HEK293 (cell line): ENCODE results near the gene TEAD4.

ENCODE experiments used
- CTCF ChIA-PET: fragments of 350-600 bp; formaldehyde crosslinking; extraction: SDS; loops from one replicate; lab custom pipeline; 2021; ENCODE audit warnings: antibody characterized with exemption; lab: Yijun Ruan, JAX
- POLR2A ChIA-PET: fragments of 300-600 bp; formaldehyde crosslinking; extraction: SDS; loops from one replicate; lab custom pipeline; 2020; ENCODE audit warnings: antibody characterized with exemption, inconsistent platforms; lab: Yijun Ruan, JAX
- H3K27ac ChIP-seq: fragments of 200-500 bp; sonication (Bioruptor generic); 2 replicates; pipeline ENCODE4 v1.5.1; 2014; ENCODE audit warnings: low read depth, low read length, control low read depth, inconsistent platforms; ENCODE audit errors: extremely low read depth
- H3K36me3 ChIP-seq, 2 experiments: fragments of 200-500 bp in 1 of 2; sonication (Bioruptor generic) in 1 of 2; 1 replicate in 1 of 2; 2 replicates in 1 of 2; pipeline ENCODE4 v1.5.1; 2014 to 2017; ENCODE audit warnings: inconsistent platforms in 2 of 2, low read length in 2 of 2; ENCODE audit not compliant: control insufficient read depth in 2 of 2, insufficient read depth in 1 of 2
- H3K4me1 ChIP-seq: fragments of 200-500 bp; sonication (Bioruptor generic); 2 replicates; pipeline ENCODE4 v1.5.1; 2014; ENCODE audit warnings: mild to moderate bottlenecking, low read length, inconsistent platforms; ENCODE audit not compliant: control insufficient read depth, insufficient read depth
- H3K4me3 ChIP-seq: 2 replicates; pipeline ENCODE4 v1.5.1; 2011; ENCODE audit warnings: low read depth, mild to moderate bottlenecking, control low read depth, low read length, moderate library complexity
- H3K9me3 ChIP-seq: fragments of 200-500 bp; sonication (Bioruptor generic); 2 replicates; pipeline ENCODE4 v1.5.1; 2014; ENCODE audit warnings: low read depth, low read length, inconsistent platforms; ENCODE audit not compliant: control insufficient read depth, insufficient read depth
- GLIS2 ChIP-seq: fragments of 450-650 bp; formaldehyde crosslinking; IDR thresholded peaks from 2 replicates; pipeline ENCODE4 v1.5.1; 2016; ENCODE audit warnings: missing biosample characterization, missing genetic modification characterization
- IKZF3 ChIP-seq: fragments of 450-650 bp; IDR thresholded peaks from 2 replicates; pipeline ENCODE4 v1.5.0; 2018; ENCODE audit warnings: missing biosample characterization, mild to moderate bottlenecking, missing genetic modification characterization, moderate library complexity
- KLF7 ChIP-seq: fragments of 450-650 bp; formaldehyde crosslinking; IDR thresholded peaks from 2 replicates; pipeline ENCODE4 v1.5.1; 2016; ENCODE audit warnings: missing biosample characterization, missing genetic modification characterization, borderline replicate concordance
- SP7 ChIP-seq: fragments of 450-650 bp; formaldehyde crosslinking; IDR thresholded peaks from 2 replicates; pipeline ENCODE4 v1.5.1; 2016; ENCODE audit warnings: missing biosample characterization, missing genetic modification characterization
- ZBTB17 ChIP-seq: fragments of 450-650 bp; formaldehyde crosslinking; IDR thresholded peaks from 2 replicates; pipeline ENCODE4 v1.5.1; 2016; ENCODE audit warnings: missing biosample characterization, missing genetic modification characterization
- ZBTB20 ChIP-seq: fragments of 450-650 bp; formaldehyde crosslinking; IDR thresholded peaks from 2 replicates; pipeline ENCODE4 v1.5.1; 2016; ENCODE audit warnings: missing biosample characterization, missing genetic modification characterization
- ZBTB21 ChIP-seq: fragments of 450-650 bp; formaldehyde crosslinking; IDR thresholded peaks from 2 replicates; pipeline ENCODE4 v1.5.1; 2017; ENCODE audit warnings: missing biosample characterization, missing genetic modification characterization
- ZNF133 ChIP-seq: fragments of 450-650 bp; formaldehyde crosslinking; IDR thresholded peaks from 2 replicates; pipeline ENCODE4 v1.5.1; 2016; ENCODE audit warnings: missing biosample characterization, missing genetic modification characterization
- ZNF138 ChIP-seq: fragments of 450-650 bp; formaldehyde crosslinking; IDR thresholded peaks from 2 replicates; pipeline ENCODE4 v1.5.1; 2016; ENCODE audit warnings: missing biosample characterization, missing genetic modification characterization, borderline replicate concordance
- ZNF292 ChIP-seq: fragments of 450-650 bp; formaldehyde crosslinking; IDR thresholded peaks from 2 replicates; pipeline ENCODE4 v1.5.1; 2016; ENCODE audit warnings: low read depth, missing biosample characterization, missing genetic modification characterization, borderline replicate concordance
- ZNF354C ChIP-seq: fragments of 450-650 bp; formaldehyde crosslinking; IDR thresholded peaks from 2 replicates; pipeline ENCODE4 v1.5.1; 2016; ENCODE audit warnings: missing biosample characterization, missing genetic modification characterization, low read depth, borderline replicate concordance
- ZNF513 ChIP-seq: fragments of 450-650 bp; IDR thresholded peaks from 2 replicates; pipeline ENCODE4 v1.5.1; 2018; ENCODE audit warnings: missing biosample characterization, missing genetic modification characterization
- ZNF549 ChIP-seq: fragments of 450-650 bp; IDR thresholded peaks from 2 replicates; pipeline ENCODE4 v1.5.1; 2018; ENCODE audit warnings: missing biosample characterization, missing genetic modification characterization, mild to moderate bottlenecking, inconsistent platforms, moderate library complexity
- ZNF621 ChIP-seq: fragments of 450-650 bp; formaldehyde crosslinking; IDR thresholded peaks from 2 replicates; pipeline ENCODE4 v1.5.1; 2017; ENCODE audit warnings: missing biosample characterization, missing genetic modification characterization
- ZNF654 ChIP-seq: fragments of 450-650 bp; formaldehyde crosslinking; IDR thresholded peaks from 2 replicates; pipeline ENCODE4 v1.5.1; 2016; ENCODE audit warnings: low read depth, missing biosample characterization, missing genetic modification characterization
- ZNF701 ChIP-seq: fragments of 450-650 bp; formaldehyde crosslinking; IDR thresholded peaks from 2 replicates; pipeline ENCODE4 v1.5.1; 2016; ENCODE audit warnings: missing biosample characterization, missing genetic modification characterization
- TF ChIP-seq, protein P1 (sequence below): fragments of 450-650 bp; formaldehyde crosslinking; IDR thresholded peaks from 2 replicates; pipeline ENCODE4 v1.5.1; 2017; ENCODE audit warnings: missing biosample characterization, mild to moderate bottlenecking, missing genetic modification characterization, moderate library complexity
- TF ChIP-seq, protein P2 (sequence below): fragments of 450-650 bp; formaldehyde crosslinking; IDR thresholded peaks from 2 replicates; pipeline ENCODE4 v1.5.1; 2016; ENCODE audit warnings: missing biosample characterization, missing genetic modification characterization
- TF ChIP-seq, protein P3 (sequence below): fragments of 450-650 bp; formaldehyde crosslinking; IDR thresholded peaks from 2 replicates; pipeline ENCODE4 v1.5.1; 2016; ENCODE audit warnings: missing biosample characterization, missing genetic modification characterization

The TEAD4 gene

GRCh38 chr12:3071107-3071506 lies 111.9 kb downstream of the TEAD4 start:
- H3K4me3 ChIP-seq: no peak overlapping the region
- no peaks in the 10 kb centered on the region for H3K9me3 ChIP-seq
- no peaks in the 10 kb centered on the region for H3K36me3 ChIP-seq
- CTCF ChIA-PET: interaction anchor here (0.6 to 7.2 kb wide), 8 partner anchors 8 to 765 kb away, joined by 3 to 66 read pairs (median 4); no protein-coding TSS in a partner anchor
- no peak for TF ChIP-seq ZBTB21 (tag by site-specific recombination)
- TF ChIP-seq ZBTB20 (tag by site-specific recombination): no peak
- no peak for TF ChIP-seq ZNF513 (tag by site-specific recombination)
- TF ChIP-seq ZNF354C (tag by site-specific recombination): no peak
- TF ChIP-seq, protein P1, sequence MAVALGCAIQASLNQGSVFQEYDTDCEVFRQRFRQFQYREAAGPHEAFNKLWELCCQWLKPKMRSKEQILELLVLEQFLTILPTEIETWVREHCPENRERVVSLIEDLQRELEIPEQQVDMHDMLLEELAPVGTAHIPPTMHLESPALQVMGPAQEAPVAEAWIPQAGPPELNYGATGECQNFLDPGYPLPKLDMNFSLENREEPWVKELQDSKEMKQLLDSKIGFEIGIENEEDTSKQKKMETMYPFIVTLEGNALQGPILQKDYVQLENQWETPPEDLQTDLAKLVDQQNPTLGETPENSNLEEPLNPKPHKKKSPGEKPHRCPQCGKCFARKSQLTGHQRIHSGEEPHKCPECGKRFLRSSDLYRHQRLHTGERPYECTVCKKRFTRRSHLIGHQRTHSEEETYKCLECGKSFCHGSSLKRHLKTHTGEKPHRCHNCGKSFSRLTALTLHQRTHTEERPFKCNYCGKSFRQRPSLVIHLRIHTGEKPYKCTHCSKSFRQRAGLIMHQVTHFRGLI (tag by site-specific recombination): no peak
- TF ChIP-seq, protein P2, sequence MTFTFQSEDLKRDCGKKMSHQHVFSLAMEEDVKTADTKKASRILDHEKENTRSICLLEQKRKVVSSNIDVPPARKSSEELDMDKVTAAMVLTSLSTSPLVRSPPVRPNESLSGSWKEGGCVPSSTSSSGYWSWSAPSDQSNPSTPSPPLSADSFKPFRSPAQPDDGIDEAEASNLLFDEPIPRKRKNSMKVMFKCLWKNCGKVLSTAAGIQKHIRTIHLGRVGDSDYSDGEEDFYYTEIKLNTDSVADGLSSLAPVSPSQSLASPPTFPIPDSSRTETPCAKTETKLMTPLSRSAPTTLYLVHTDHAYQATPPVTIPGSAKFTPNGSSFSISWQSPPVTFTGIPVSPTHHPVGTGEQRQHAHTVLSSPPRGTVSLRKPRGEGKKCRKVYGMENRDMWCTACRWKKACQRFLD (tag by site-specific recombination): no peak
- TF ChIP-seq KLF7: no peak
- no peak for TF ChIP-seq ZNF292 (tag by site-specific recombination)
- TF ChIP-seq, all 188 proteins: peak for 0
- H3K4me1 ChIP-seq: no peaks in the 10 kb centered on the region; the same call in 1 of the 2 replicates
- no peak overlapping the region for H3K27ac ChIP-seq
- POLR2A ChIA-PET: no interaction called here

- Histone ChIP-seq H3K4me1 (no peaks in the 10 kb centered on the region; the same call in 1 of the 2 replicates), H3K4me3 (no peak overlapping the region), H3K27ac (no peak overlapping the region), H3K9me3 (no peaks in the 10 kb centered on the region), H3K36me3 (no peaks in the 10 kb centered on the region)
- ChIA-PET CTCF (interaction anchor here (0.6 to 7.2 kb wide), 6 partner anchors 9 to 202 kb away, joined by 3 to 66 read pairs (median 4); no protein-coding TSS in a partner anchor), POLR2A (no interaction called here)
- TF ChIP-seq ZNF138 (tag by site-specific recombination): no peak
- no peak for TF ChIP-seq ZNF549 (tag by site-specific recombination)
- no peak for TF ChIP-seq ZNF654
- TF ChIP-seq ZNF133 (tag by site-specific recombination): no peak
- no peak for TF ChIP-seq ZNF621
These were observed 112.5 kb downstream of the TEAD4 start for GRCh38 chr12:3071710-3072109.

DNA sequence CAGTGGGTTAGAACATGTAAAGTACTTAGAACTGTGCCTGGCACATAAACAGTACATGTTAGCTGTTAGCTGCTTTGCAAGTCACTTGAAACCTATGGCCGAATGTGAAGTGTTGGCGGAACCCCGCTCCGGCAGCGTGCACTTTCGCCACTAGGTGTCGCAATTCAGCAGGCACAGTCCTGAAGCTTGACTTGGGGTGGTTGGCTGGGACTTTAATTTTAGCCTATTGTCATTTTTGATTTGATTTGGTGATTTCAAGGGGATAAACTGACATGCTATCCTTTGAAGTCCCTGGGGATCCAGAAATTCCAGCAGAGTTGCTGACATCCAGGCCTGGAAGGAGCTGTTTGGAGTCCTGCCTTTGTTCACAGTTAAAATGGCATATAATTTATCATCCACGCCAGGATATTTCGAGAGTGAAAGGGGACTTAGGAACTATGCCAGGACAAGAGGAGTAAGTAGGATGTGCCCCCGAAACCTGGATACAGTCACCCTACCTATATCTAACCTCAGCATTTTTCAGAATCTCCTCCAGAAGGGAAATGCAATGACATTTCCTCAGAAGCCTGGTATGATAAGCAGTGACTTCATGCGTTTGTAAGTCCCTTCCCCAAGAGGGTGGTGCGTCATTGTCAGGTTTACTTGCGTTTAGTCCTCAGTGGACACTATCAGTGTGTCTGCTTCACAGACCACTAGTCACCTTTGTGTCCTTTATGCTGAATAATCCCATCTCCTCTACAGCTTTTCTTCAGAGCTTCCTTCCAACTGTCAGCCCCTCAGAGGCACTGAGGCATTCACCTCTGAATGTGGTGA lies 114.4 kb downstream of the TEAD4 start:
- no peak overlapping the region for H3K4me3 ChIP-seq
- ChIA-PET CTCF (interaction anchor here (0.7 to 7.2 kb wide), 53 partner anchors 9 to 522 kb away, joined by 3 to 66 read pairs (median 4); no protein-coding TSS in a partner anchor), POLR2A (interaction anchor here (0.6 kb wide), 1 partner anchor 29 kb away, joined by 4 read pairs; no protein-coding TSS in a partner anchor)
- H3K27ac ChIP-seq: no peak overlapping the region
- H3K4me1 ChIP-seq: peaks cover 2% of the 10 kb centered on the region; the same call in 1 of the 2 replicates
- no peaks in the 10 kb centered on the region for H3K36me3 ChIP-seq
- H3K9me3 ChIP-seq: no peaks in the 10 kb centered on the region
- TF ChIP-seq ZNF701 (no peak), SP7 (tag by site-specific recombination) (0 out of 2 replicates have a peak, but pooled peaks have one; percentile 22), IKZF3 (tag by site-specific recombination) (no peak), ZBTB17 (0 out of 2 replicates have a peak, but pooled peaks have one; percentile 17), ZNF654 (peak; percentile 97), GLIS2 (tag by site-specific recombination) (no peak)
- TF ChIP-seq, protein P3, sequence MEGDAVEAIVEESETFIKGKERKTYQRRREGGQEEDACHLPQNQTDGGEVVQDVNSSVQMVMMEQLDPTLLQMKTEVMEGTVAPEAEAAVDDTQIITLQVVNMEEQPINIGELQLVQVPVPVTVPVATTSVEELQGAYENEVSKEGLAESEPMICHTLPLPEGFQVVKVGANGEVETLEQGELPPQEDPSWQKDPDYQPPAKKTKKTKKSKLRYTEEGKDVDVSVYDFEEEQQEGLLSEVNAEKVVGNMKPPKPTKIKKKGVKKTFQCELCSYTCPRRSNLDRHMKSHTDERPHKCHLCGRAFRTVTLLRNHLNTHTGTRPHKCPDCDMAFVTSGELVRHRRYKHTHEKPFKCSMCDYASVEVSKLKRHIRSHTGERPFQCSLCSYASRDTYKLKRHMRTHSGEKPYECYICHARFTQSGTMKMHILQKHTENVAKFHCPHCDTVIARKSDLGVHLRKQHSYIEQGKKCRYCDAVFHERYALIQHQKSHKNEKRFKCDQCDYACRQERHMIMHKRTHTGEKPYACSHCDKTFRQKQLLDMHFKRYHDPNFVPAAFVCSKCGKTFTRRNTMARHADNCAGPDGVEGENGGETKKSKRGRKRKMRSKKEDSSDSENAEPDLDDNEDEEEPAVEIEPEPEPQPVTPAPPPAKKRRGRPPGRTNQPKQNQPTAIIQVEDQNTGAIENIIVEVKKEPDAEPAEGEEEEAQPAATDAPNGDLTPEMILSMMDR: peak; percentile 87
